ENCODE measurements around the gene ELMO3.

DNA sequence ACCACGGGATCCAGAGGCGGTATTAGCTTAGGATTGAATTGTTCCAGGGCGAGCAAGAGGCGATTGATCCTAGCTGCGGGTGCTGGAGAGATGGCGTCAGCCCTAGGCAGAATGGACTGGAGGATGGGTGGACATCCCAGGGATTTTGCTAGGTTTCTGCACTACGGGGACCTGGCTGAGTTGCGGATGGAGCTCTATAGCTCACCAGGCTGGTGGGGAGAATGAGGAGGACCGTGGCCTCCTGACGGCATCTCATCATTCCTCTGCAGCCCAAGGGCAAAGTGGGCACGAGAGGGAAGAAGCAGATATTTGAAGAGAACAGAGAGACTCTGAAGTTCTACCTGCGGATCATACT lies 28.6 kb downstream of the ELMO3 start:
- TF ChIP-seq, protein P1, sequence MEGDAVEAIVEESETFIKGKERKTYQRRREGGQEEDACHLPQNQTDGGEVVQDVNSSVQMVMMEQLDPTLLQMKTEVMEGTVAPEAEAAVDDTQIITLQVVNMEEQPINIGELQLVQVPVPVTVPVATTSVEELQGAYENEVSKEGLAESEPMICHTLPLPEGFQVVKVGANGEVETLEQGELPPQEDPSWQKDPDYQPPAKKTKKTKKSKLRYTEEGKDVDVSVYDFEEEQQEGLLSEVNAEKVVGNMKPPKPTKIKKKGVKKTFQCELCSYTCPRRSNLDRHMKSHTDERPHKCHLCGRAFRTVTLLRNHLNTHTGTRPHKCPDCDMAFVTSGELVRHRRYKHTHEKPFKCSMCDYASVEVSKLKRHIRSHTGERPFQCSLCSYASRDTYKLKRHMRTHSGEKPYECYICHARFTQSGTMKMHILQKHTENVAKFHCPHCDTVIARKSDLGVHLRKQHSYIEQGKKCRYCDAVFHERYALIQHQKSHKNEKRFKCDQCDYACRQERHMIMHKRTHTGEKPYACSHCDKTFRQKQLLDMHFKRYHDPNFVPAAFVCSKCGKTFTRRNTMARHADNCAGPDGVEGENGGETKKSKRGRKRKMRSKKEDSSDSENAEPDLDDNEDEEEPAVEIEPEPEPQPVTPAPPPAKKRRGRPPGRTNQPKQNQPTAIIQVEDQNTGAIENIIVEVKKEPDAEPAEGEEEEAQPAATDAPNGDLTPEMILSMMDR (IDR thresholded peaks at IDR 0.05), result no peak
- no peak for TF ChIP-seq POLR2A (IDR thresholded peaks at IDR 0.05)
